Measurements from ENCODE around the gene MRPL38.
"Not testable (repeated sequence)": the region's sequence is repeated elsewhere in the genome, so short reads cannot be mapped to it uniquely, and the experiment has no call there.

The MRPL38 gene

GRCh38 chr17:75869282-75870141, 35.2 kb downstream of the MRPL38 start:
- Histone ChIP-seq H3K4me3 (ENCODE audit: severe bottlenecking) (no peak overlapping the region), H3K27me3 (ENCODE audit: insufficient read depth, poor library complexity, severe bottlenecking) (no peaks in the 10 kb centered on the region), H3K4me1 (ENCODE audit: insufficient read depth, poor library complexity, severe bottlenecking) (peaks cover 23% of the 10 kb centered on the region)

GRCh38 chr17:75868730-75869281, 35.9 kb downstream of the MRPL38 start:
- H3K4me3 ChIP-seq (ENCODE audit: severe bottlenecking); H3K9me3 ChIP-seq (ENCODE audit: severe bottlenecking); DNase-seq (ENCODE audit: low spot score); H3K36me3 ChIP-seq (ENCODE audit: low read depth); H3K27me3 ChIP-seq (ENCODE audit: insufficient read depth, poor library complexity, severe bottlenecking); ATAC-seq (ENCODE audit: low read depth): not testable (repeated sequence)
- peaks cover 28% of the 10 kb centered on the region for H3K4me1 ChIP-seq (ENCODE audit: insufficient read depth, poor library complexity, severe bottlenecking)
- H3K27ac ChIP-seq (ENCODE audit: poor library complexity, severe bottlenecking): peak overlapping the region; percentile 2

More at GRCh38 chr17:75869282-75870141, 35.2 kb downstream of the MRPL38 start:
- DNase-seq (ENCODE audit: low spot score) (no peak), ATAC-seq (ENCODE audit: low read depth) (peak; percentile 6; the same call in 1 of the 3 replicates)
- Histone ChIP-seq H3K36me3 (ENCODE audit: low read depth) (peaks cover 11% of the 10 kb centered on the region), H3K27ac (ENCODE audit: poor library complexity, severe bottlenecking) (peak overlapping the region; percentile 2), H3K9me3 (ENCODE audit: severe bottlenecking) (no peaks in the 10 kb centered on the region)
- TF ChIP-seq CTCF (IDR thresholded peaks at IDR 0.05; ENCODE audit: poor library complexity, severe bottlenecking): no peak

- ATAC-seq (ENCODE audit: low read depth); H3K9me3 ChIP-seq (ENCODE audit: severe bottlenecking); H3K27ac ChIP-seq (ENCODE audit: poor library complexity, severe bottlenecking); DNase-seq (ENCODE audit: low spot score); H3K4me3 ChIP-seq (ENCODE audit: severe bottlenecking); H3K36me3 ChIP-seq (ENCODE audit: low read depth); H3K27me3 ChIP-seq (ENCODE audit: insufficient read depth, poor library complexity, severe bottlenecking): not testable (repeated sequence)
- peaks cover 15% of the 10 kb centered on the region for H3K4me1 ChIP-seq (ENCODE audit: insufficient read depth, poor library complexity, severe bottlenecking)
Measured at GRCh38 chr17:75865404-75866188, 39.1 kb downstream of the MRPL38 start.

GRCh38 chr17:75864887-75865286, 39.8 kb downstream of the MRPL38 start:
- peaks cover 15% of the 10 kb centered on the region for H3K4me1 ChIP-seq (ENCODE audit: insufficient read depth, poor library complexity, severe bottlenecking)
- not testable (repeated sequence) for H3K27me3 ChIP-seq (ENCODE audit: insufficient read depth, poor library complexity, severe bottlenecking); H3K9me3 ChIP-seq (ENCODE audit: severe bottlenecking); H3K27ac ChIP-seq (ENCODE audit: poor library complexity, severe bottlenecking); DNase-seq (ENCODE audit: low spot score); H3K36me3 ChIP-seq (ENCODE audit: low read depth); ATAC-seq (ENCODE audit: low read depth); H3K4me3 ChIP-seq (ENCODE audit: severe bottlenecking)

- DNase-seq (ENCODE audit: low spot score) (no peak), ATAC-seq (ENCODE audit: low read depth) (peak; percentile 47)
- no peaks in the 10 kb centered on the region for H3K27me3 ChIP-seq (ENCODE audit: insufficient read depth, poor library complexity, severe bottlenecking)
- no peaks in the 10 kb centered on the region for H3K36me3 ChIP-seq (ENCODE audit: low read depth)
- no peak for TF ChIP-seq CTCF (IDR thresholded peaks at IDR 0.05; ENCODE audit: poor library complexity, severe bottlenecking)
- H3K4me3 ChIP-seq (ENCODE audit: severe bottlenecking): no peak overlapping the region
- no peak overlapping the region for H3K27ac ChIP-seq (ENCODE audit: poor library complexity, severe bottlenecking)
- peaks cover 13% of the 10 kb centered on the region for H3K4me1 ChIP-seq (ENCODE audit: insufficient read depth, poor library complexity, severe bottlenecking)
- no peaks in the 10 kb centered on the region for H3K9me3 ChIP-seq (ENCODE audit: severe bottlenecking)
Measured at GRCh38 chr17:75864448-75864871, 40.2 kb downstream of the MRPL38 start.

GRCh38 chr17:75861927-75862317, 42.8 kb downstream of the MRPL38 start:
- Histone ChIP-seq H3K4me3 (ENCODE audit: severe bottlenecking) (no peak overlapping the region), H3K36me3 (ENCODE audit: low read depth) (no peaks in the 10 kb centered on the region), H3K4me1 (ENCODE audit: insufficient read depth, poor library complexity, severe bottlenecking) (peaks cover 7% of the 10 kb centered on the region), H3K9me3 (ENCODE audit: severe bottlenecking) (no peaks in the 10 kb centered on the region), H3K27ac (ENCODE audit: poor library complexity, severe bottlenecking) (no peak overlapping the region), H3K27me3 (ENCODE audit: insufficient read depth, poor library complexity, severe bottlenecking) (no peaks in the 10 kb centered on the region)
- DNase-seq (ENCODE audit: low spot score) (no peak), ATAC-seq (ENCODE audit: low read depth) (no peak)
- no peak for TF ChIP-seq CTCF (IDR thresholded peaks at IDR 0.05; ENCODE audit: poor library complexity, severe bottlenecking)

GRCh38 chr17:75859358-75859757, 45.3 kb downstream of the MRPL38 start:
- not testable (repeated sequence) for H3K9me3 ChIP-seq (ENCODE audit: severe bottlenecking); DNase-seq (ENCODE audit: low spot score); H3K27ac ChIP-seq (ENCODE audit: poor library complexity, severe bottlenecking); H3K4me3 ChIP-seq (ENCODE audit: severe bottlenecking); H3K36me3 ChIP-seq (ENCODE audit: low read depth); H3K27me3 ChIP-seq (ENCODE audit: insufficient read depth, poor library complexity, severe bottlenecking); H3K4me1 ChIP-seq (ENCODE audit: insufficient read depth, poor library complexity, severe bottlenecking); ATAC-seq (ENCODE audit: low read depth)
